Ovary (tissue), 3 donors: ENCODE measurements around the gene WDR4.

Source experiments
- EP300 ChIP-seq: sonication (generic); formaldehyde crosslinking; IDR thresholded peaks from one replicate; pipeline ENCODE4 v1.6.1; 2017; ENCODE audit warnings: antibody characterized with exemption
- TF ChIP-seq, protein P1 (sequence below), 3 donors: fragments of 450-650 bp in 2 of 3; fragments of 200-600 bp in 1 of 3; IDR thresholded peaks; one replicate each; pipeline versions ENCODE4 v1.5.1 to v1.8.0; 2016 to 2022; ENCODE audit warnings: antibody characterized with exemption in 3 of 3, mild to moderate bottlenecking in 1 of 3
- donor health status: DM: no; HTN: no; CAD: no.

GRCh38 chr21:42815217-42815616 is 64.1 kb downstream of the WDR4 start:
- TF ChIP-seq, protein P1, sequence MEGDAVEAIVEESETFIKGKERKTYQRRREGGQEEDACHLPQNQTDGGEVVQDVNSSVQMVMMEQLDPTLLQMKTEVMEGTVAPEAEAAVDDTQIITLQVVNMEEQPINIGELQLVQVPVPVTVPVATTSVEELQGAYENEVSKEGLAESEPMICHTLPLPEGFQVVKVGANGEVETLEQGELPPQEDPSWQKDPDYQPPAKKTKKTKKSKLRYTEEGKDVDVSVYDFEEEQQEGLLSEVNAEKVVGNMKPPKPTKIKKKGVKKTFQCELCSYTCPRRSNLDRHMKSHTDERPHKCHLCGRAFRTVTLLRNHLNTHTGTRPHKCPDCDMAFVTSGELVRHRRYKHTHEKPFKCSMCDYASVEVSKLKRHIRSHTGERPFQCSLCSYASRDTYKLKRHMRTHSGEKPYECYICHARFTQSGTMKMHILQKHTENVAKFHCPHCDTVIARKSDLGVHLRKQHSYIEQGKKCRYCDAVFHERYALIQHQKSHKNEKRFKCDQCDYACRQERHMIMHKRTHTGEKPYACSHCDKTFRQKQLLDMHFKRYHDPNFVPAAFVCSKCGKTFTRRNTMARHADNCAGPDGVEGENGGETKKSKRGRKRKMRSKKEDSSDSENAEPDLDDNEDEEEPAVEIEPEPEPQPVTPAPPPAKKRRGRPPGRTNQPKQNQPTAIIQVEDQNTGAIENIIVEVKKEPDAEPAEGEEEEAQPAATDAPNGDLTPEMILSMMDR (IDR thresholded peaks at IDR 0.05) = no peak
- no peak for TF ChIP-seq EP300
